ENCODE measurements around the gene KIF5C. TPM values are rescaled to one million over a fixed set of nuclear protein-coding genes. Genes with fewer than 3 reads are reported as not detected.
A peak's percentile ranks its signal among the peaks of the same experiment; 100 is the strongest.

Gene KIF5C
- total RNA-seq, 1 experiment from 2014 or later = 0.87 TPM

DNA sequence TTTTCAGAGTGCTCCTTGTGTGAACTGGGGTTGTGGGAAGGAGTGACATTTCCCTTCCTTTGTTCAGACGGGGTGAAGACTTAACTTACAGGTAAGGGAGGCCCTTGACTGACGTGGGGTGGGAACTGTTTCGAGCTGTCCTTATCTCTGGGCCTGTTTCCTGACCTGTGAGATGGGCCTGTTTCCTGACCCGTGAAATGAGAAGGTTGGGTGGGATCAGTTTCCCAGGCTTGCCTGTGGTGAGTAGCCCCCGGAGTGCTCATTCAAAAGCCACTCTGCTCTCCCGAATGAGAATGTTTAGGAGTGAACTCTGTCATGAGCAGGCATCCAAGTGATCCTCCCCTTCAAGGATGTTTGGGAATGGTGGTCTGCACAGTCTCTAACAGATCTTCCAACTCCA, 159.4 kb downstream of the KIF5C start:
- TF ChIP-seq, protein P1, sequence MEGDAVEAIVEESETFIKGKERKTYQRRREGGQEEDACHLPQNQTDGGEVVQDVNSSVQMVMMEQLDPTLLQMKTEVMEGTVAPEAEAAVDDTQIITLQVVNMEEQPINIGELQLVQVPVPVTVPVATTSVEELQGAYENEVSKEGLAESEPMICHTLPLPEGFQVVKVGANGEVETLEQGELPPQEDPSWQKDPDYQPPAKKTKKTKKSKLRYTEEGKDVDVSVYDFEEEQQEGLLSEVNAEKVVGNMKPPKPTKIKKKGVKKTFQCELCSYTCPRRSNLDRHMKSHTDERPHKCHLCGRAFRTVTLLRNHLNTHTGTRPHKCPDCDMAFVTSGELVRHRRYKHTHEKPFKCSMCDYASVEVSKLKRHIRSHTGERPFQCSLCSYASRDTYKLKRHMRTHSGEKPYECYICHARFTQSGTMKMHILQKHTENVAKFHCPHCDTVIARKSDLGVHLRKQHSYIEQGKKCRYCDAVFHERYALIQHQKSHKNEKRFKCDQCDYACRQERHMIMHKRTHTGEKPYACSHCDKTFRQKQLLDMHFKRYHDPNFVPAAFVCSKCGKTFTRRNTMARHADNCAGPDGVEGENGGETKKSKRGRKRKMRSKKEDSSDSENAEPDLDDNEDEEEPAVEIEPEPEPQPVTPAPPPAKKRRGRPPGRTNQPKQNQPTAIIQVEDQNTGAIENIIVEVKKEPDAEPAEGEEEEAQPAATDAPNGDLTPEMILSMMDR (IDR thresholded peaks at IDR 0.05; ENCODE audit: unreplicated experiment) = no peak

DNA sequence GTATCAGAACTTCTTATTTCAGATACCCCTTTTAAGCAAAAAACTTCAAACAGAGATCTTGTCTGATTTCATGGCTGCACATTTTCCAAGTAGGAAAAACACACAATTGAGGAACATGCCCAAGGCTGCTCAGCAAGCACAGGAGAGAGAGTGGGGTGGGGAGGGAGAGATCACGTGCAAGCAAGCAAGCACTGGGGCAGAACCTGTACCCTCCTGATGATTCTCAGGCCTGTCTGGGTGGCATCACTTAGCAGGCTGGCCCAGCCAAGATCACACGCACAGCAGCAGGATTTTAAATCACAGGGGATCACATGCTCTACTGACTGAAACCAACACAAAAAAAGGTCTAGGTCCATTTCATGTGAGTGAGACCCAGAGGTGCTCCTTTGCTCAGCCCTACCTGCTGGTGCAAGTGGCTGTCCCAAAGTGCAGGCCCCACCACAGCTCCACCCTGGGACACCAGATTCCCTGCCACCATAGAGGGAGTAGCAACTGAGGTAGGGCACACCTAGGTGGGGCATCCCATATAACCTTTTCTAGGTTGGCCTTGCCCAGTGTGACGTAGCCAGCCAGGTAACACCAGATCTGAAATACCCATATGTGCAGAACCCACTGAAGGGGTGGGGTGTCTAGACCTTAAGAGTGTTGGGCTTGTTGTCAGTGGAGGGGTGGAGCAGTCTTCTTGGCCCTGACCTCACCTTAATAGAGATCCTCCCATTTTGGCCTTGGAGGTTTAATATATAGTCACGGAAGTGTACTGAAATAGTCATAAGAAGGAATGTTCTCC, 161.7 kb downstream of the KIF5C start:
- Mint-ChIP-seq H3K9me3 (ENCODE audit: low read depth, unreplicated experiment) (no peaks in the 10 kb centered on the region), H3K4me3 (ENCODE audit: low read depth, unreplicated experiment) (no peak overlapping the region), H3K27ac (ENCODE audit: unreplicated experiment) (no peak overlapping the region), H3K4me1 (ENCODE audit: low read depth, unreplicated experiment) (no peaks in the 10 kb centered on the region), H3K36me3 (ENCODE audit: insufficient read depth, unreplicated experiment) (peaks cover 11% of the 10 kb centered on the region), H3K27me3 (ENCODE audit: unreplicated experiment) (peaks cover 12% of the 10 kb centered on the region)
- no TSS peak for BruUV-seq (replicated peaks)
- no peak for DNase-seq
- TF ChIP-seq, protein P1 (IDR thresholded peaks at IDR 0.05; ENCODE audit: unreplicated experiment) = no peak
- intact Hi-C loops (cut with micrococcal nuclease; ENCODE audit: unreplicated experiment) = no loop called here
- CTCF ChIA-PET = no interaction called here

More for the DNA sequence above, 159.4 kb downstream of the KIF5C start:
- no peak for DNase-seq
- Mint-ChIP-seq H3K4me3 (ENCODE audit: low read depth, unreplicated experiment) (no peak overlapping the region), H3K9me3 (ENCODE audit: low read depth, unreplicated experiment) (no peaks in the 10 kb centered on the region), H3K4me1 (ENCODE audit: low read depth, unreplicated experiment) (no peaks in the 10 kb centered on the region), H3K27ac (ENCODE audit: unreplicated experiment) (no peak overlapping the region), H3K27me3 (ENCODE audit: unreplicated experiment) (peaks cover 12% of the 10 kb centered on the region), H3K36me3 (ENCODE audit: insufficient read depth, unreplicated experiment) (peaks cover 11% of the 10 kb centered on the region)
- BruUV-seq (replicated peaks) = no TSS peak
- CTCF ChIA-PET = no interaction called here
- intact Hi-C loops (cut with micrococcal nuclease; ENCODE audit: unreplicated experiment) = no loop called here

DNA sequence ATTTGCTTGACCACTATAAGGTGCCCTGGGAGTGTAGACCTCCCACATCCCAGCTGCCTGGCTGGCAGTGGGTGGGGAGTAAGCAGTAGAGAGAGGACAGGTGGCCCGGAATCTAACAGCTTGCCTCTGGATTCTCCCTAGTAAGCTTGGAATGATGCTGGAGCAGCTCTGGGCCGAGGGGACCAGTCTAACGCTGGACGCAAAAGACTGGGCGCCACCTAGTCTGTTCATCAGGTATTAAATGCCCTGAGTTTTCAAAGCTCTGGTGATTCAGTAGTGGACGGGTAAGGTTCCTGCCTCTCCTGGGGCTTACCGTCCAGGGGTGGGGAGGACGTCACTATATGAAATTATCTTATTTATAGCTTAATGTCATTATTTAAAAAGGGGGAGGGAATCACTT, 162.8 kb downstream of the KIF5C start:
- TF ChIP-seq, protein P1 (IDR thresholded peaks at IDR 0.05; ENCODE audit: unreplicated experiment) = no peak
- no peaks in the 10 kb centered on the region for H3K9me3 Mint-ChIP-seq (ENCODE audit: low read depth, unreplicated experiment)
- H3K36me3 Mint-ChIP-seq (ENCODE audit: insufficient read depth, unreplicated experiment) = peaks cover 11% of the 10 kb centered on the region
- H3K27me3 Mint-ChIP-seq (ENCODE audit: unreplicated experiment) = peaks cover 23% of the 10 kb centered on the region
- DNase-seq = peak; percentile 41
- intact Hi-C loops (cut with micrococcal nuclease; ENCODE audit: unreplicated experiment) = no loop called here
- no peak overlapping the region for H3K27ac Mint-ChIP-seq (ENCODE audit: unreplicated experiment)
- peak overlapping the region; percentile 66 for H3K4me3 Mint-ChIP-seq (ENCODE audit: low read depth, unreplicated experiment)
- BruUV-seq (replicated peaks) = no TSS peak
- H3K4me1 Mint-ChIP-seq (ENCODE audit: low read depth, unreplicated experiment) = no peaks in the 10 kb centered on the region
- CTCF ChIA-PET = interaction anchor here (0.6 to 1.3 kb wide), 6 partner anchors 14 to 523 kb away, joined by 3 to 7 read pairs (median 3); no protein-coding TSS in a partner anchor

DNA sequence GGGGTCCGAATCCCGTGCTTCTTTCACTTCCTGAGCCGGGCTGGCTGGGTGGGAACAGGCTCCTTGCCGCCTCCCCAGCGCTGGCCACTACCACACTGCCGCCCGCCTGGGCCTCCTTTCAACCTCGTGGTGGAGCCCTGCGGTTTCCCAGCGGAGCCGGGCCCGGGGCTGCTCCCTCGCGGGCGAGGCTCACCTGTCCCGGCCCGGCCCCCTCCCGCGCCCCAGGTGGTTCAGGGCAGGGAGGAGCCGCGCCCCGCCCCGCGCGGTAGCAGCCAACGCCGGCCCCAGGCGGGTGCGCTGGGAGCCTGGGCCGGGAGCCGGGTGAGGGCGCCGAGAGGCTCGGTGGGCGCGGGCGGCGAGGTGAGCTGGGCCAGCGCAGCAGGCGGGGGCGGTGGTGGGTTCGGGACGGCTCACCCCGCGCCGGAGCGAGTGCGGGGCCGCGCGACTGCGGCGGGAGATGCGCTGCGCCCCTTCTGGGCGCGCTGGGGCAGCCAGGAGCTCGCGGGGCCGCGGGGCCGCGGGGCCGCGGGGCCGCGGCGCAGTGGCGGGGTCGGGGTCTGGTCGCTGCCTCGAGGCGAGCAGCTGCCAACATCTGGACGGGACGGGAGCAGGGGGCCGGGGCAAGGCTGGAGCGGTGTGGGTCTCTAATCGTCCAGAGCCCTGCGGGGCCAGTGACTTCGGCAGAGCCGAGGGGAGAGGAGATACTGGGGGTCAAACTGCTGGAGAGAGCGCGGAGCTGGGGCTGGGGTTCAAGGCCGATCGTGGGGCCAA, 163.6 kb downstream of the KIF5C start, which contains the start of gene LYPD6B:
LYPD6B (plus strand) TSS at position 258 of the 771 bp plus-strand sequence. CDS start 92,250 bp downstream, outside the sequence.
- H3K27ac Mint-ChIP-seq (ENCODE audit: unreplicated experiment) = no peak within 1 kb of the TSS
- H3K36me3 Mint-ChIP-seq (ENCODE audit: insufficient read depth, unreplicated experiment) = peaks cover 11% of the 10 kb centered on the region
- CTCF ChIA-PET = interaction anchor here (0.6 to 1.3 kb wide), 4 partner anchors 22 to 523 kb away, joined by 3 to 7 read pairs (median 4); no protein-coding TSS in a partner anchor
- peaks cover 19% of the 10 kb centered on the region for H3K27me3 Mint-ChIP-seq (ENCODE audit: unreplicated experiment)
- intact Hi-C loops (cut with micrococcal nuclease; ENCODE audit: unreplicated experiment) = no loop called here
- TF ChIP-seq, protein P1 (IDR thresholded peaks at IDR 0.05; ENCODE audit: unreplicated experiment) = no peak
- no TSS peak for BruUV-seq (replicated peaks)
- H3K4me1 Mint-ChIP-seq (ENCODE audit: low read depth, unreplicated experiment) = no peaks in the 10 kb centered on the region
- DNase-seq = peak; percentile 71
- H3K4me3 Mint-ChIP-seq (ENCODE audit: low read depth, unreplicated experiment) = peak within 1 kb of the TSS; percentile 66
- no peaks in the 10 kb centered on the region for H3K9me3 Mint-ChIP-seq (ENCODE audit: low read depth, unreplicated experiment)

Data from Calu3 (cell line).